Prostate gland (tissue), 2 donors: ENCODE measurements around the gene PIEZO2.

ENCODE experiments used
- POLR2A ChIP-seq: fragments of 450-650 bp; IDR thresholded peaks from one replicate; pipeline ENCODE4 v1.6.1; 2016; ENCODE audit warnings: antibody characterized with exemption, mild to moderate bottlenecking
- POLR2AphosphoS5 ChIP-seq: sonication (generic); formaldehyde crosslinking; IDR thresholded peaks from one replicate; pipeline ENCODE4 v1.6.1; 2017; ENCODE audit warnings: antibody characterized with exemption
- TF ChIP-seq, protein P1 (sequence below), 4 experiments: fragments of 200-600 bp in 2 of 4; fragments of 450-650 bp in 2 of 4; sonication (generic) in 2 of 4; IDR thresholded peaks; 1 replicate in 3 of 4; 2 replicates in 1 of 4; pipeline ENCODE4 v1.5.1; 2016 to 2019; ENCODE audit warnings: antibody characterized with exemption in 4 of 4, mild to moderate bottlenecking in 2 of 4, moderate library complexity in 2 of 4

DNA sequence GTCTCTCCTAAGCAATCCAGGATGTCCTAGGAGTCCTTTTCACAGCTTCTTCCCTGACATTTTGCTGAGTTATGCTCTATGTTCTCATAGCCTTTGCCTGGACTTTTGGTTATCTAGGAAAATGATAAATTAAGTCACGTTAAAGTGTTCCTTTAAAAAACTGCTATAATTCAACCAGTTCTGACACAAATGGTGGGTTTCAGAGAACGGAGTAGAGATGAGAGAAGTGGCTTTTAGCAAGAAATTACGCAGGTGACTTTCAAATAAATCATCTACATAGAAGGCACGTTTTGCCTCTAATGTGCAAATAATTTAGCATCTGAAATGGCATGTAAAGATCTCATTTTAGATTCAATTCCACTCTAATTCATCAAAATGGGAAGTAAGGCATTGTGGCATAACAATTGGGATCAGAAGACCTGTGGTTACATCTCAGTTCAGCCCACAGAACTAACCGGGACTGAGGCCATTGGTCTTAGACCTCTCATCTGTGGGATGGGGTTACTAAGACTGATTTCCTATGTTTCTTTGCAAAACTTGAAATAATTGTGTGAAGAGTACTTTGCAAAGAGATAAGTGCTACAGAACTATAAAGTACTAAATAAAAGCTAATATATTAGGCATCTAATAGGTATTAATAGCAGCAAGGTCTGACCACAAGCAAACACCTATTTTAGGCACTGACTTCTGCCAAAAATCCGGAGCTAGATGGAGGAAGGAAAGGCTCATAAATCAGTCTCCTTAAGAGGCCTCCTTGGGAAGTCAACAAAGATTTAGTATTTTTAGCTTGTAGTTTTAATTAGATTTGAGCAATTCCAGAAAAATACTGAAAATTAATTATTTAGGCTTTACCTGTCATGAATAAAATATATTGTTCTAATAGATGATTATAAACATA lies 211.4 kb downstream of the PIEZO2 start:
- TF ChIP-seq, protein P1, sequence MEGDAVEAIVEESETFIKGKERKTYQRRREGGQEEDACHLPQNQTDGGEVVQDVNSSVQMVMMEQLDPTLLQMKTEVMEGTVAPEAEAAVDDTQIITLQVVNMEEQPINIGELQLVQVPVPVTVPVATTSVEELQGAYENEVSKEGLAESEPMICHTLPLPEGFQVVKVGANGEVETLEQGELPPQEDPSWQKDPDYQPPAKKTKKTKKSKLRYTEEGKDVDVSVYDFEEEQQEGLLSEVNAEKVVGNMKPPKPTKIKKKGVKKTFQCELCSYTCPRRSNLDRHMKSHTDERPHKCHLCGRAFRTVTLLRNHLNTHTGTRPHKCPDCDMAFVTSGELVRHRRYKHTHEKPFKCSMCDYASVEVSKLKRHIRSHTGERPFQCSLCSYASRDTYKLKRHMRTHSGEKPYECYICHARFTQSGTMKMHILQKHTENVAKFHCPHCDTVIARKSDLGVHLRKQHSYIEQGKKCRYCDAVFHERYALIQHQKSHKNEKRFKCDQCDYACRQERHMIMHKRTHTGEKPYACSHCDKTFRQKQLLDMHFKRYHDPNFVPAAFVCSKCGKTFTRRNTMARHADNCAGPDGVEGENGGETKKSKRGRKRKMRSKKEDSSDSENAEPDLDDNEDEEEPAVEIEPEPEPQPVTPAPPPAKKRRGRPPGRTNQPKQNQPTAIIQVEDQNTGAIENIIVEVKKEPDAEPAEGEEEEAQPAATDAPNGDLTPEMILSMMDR (IDR thresholded peaks at IDR 0.05), result no peak
- TF ChIP-seq POLR2A (no peak), POLR2AphosphoS5 (no peak)
